ENCODE measurements around the gene IGFN1.

Gene IGFN1

DNA sequence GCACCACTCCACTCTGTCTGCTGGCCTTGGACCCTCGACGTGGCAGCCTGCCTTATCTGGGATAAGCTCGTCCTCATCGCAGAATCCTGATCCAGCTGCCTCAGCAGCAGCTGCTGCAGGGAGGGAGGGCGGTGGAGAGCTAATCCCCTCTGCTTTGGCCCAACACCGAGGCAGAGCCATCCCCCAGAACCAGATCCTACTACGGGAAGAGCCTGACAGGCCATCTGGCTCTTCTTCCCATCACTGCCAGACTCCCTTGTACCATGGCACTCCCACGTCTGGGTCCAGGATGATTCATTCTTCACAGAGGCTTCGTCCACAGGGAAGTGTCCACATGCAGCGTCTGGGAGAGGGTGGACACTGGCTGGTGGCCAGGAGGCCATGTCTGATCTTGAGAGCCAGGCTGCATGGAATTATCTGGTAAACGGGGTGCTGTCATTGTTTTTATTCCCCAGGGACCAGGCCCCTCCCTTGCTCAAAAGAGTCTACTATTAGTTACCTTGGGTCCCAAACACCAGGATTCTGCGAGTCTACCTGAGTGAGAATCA is 78.1 kb downstream of the IGFN1 start:
- no peak for DNase-seq

DNA sequence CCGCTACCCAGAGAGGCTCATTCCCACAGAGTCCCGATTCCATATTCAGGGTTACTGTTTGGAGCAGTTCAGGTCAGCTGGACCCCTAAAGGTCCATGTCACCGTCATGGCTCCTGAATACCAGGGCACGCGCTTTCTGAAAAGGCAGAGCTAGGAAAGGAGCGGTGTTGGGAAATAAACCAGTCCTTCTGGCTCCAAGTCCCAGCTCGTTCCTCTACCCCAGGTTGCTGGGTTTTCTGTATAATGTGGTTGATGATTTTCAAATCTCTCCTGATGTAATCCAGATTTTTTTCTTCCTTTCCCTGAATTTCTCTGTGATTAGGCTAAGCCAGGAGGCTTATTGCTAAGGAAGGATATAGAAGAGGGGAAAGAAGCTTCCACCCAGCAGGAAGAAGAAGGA is 78.7 kb downstream of the IGFN1 start:
- no peak for DNase-seq

DNA sequence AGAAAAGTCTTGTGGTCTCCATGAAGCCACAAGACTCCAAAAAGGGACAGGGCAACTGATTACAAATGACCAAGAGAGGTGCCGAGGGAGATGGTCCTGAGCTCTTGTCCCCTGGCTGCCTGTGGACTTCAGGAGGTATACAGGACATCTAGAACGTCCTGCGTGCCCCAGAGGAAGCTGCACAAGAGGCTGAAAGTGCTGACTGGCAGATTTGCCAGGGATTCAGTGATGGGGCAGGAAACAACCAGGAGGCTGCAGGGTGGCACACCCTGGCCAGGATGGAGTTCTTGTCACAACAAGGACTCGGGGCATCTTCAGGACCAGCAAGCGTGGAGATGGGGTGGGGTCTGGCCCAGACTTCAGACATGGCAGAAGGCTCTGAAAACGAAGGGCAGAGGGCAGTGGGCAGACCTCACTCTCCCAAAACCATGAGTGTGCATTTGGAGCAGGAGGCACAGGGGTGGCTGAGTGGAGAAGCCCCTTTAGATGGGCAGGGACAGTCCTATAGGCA is 79.3 kb downstream of the IGFN1 start:
- DNase-seq: no peak

DNA sequence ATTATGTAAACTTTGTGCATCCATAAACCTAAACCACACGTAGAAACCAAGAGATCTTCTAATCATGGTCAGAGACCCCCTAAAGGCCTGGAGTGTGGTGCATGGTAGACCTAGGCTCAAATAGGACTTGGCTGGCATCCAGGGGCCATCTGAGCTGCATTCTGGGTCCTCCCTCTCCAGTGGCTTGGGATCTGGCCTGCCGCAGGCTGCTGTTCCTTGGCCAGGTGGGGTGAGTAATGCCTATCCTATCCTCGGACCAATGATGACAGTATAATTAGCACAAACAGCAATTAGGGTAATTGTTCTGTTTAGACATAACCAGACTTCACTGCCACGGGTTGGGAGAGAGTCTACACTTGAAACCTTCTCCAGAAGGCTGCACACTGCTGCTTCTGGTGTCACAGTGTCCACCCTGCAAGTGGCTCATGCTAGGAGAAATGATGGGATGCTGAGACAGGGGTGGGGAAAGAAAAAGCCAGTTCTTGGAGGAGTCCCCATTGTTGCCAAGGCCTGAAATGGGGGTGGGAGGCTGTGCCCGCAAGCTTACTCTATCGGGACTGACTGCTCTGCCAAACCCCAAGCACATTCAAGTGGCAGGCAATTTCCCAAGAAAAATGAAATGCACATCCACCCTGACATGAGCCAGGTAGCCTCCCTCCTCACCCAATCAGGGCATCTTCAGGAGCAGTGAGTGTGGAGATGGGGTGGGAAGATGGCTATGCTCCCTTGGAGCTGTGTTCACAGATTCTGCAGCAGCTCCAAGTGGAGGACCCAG is 80.2 kb downstream of the IGFN1 start:
- DNase-seq: no peak

DNA sequence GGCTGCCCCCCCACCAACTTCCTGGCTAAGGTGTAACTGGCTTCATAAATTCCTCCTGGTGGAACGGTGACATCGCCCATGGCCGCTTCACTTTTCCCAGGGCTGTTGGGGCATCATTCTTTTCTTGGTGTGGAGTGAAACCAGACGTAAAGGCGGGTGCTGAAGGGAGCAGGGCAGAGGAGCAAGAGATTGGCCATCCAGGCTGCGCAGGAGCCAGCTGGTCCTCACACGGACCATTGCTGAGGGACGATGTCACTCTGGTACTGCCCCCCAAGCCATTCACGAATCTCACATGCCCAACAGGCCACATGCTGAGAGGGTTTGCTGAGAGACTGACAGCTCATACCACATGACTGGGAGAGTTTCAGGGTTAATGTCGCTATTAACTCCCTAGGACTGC is 82.2 kb downstream of the IGFN1 start:
- DNase-seq: no peak

DNA sequence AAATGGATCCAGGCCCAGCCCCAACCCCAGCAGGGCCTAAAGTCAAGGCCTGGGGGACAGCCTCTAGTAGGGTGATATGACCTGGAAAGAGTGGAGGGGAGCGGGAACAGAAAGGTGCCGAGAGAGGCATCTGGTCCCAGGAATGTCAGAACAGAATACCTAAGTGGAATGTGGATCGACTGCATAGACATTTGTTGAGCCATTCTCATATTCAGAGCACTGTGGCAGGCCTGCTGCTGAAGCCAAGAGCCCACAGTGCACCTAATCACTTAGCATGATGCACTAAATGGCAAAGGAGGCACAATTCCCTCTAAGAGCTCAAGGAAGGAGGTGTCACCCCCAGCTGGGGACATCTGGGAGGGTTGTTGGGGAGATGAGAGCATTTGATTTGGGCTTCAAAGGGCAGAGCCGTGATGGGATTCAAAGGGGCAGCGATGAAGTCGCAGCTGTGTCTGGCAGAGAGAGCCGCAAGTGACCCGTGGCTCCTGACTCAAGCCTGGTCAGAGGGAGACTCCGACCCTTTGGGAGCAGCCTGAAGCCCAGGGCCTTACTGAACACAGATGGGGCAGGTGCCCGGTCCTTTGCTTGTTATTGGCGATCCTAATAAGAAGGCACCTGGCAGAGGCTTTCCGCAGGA is 84.1 kb downstream of the IGFN1 start:
- DNase-seq: no peak

DNA sequence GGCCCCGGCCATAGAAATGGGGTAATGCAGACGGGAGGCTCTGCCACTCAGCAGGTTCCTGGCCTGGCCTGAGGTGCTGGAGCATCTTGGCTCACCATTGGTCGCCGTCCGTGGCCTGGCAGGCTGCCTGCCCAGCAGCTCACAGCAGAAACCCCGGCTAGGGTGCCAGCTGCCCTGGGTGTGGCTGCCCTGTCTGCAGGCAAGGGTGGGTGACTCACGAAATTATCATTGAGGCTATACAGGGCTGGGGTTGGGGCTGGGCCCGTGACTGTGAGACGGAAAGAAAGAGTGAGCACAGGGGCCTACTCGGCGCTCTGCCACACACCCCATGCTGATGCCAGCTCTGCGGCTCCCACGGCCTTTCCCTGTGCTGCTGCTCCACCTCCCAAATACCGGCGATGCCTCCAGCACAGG is 84.6 kb downstream of the IGFN1 start:
- no peak for DNase-seq

DNA sequence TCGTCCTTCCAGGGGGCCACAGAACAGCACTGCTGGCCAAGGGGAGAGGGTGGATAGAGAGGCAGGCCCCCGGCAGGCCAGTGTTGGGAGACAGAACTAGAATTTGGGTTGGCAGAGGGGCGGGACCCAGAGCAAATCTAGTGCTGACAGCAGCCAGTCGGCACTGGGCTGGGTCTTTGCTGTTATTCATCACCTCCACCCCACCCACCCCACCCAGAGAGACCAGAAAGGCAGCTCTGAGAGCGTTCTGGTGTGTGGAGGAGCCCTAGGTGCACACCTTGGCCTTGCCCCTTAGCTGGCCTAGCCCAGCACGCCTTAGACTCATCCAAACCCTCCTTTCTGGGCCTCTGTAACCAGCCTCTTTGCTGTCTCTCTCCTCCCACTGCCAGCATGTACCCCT is 86.3 kb downstream of the IGFN1 start:
- no peak for DNase-seq

DNA sequence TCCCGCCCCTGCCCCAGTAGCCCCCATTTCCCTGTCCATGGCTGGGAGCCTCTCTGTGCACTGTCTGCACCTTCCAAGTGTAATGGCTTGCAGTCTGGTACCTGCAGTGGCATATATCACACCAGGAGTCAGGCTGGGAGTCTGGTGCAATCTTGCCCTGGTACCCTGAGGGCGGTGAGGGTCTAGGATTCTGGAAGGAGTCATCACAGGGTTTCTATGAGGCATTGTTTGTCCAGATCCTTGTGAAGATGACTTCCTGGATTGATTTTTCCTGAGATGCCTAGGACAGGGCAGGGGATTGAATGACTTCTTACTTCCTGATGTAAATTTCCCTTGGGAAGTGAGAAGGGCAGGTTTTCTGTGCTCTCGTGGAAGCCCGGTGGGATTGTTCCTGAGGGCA is 86.8 kb downstream of the IGFN1 start:
- no peak for DNase-seq
